SK-MEL-5 (cell line): Measurements from ENCODE around the gene CDHR2. TPM values are rescaled to one million over a fixed set of nuclear protein-coding genes. Genes with fewer than 3 reads are reported as not detected.

Source experiments
- DNase-seq: peaks from one replicate; pipeline ENCODE4 v3.0.0-alpha.2; 2016; ENCODE audit warnings: low read depth, low spot score
- in situ Hi-C: cut with HindIII; loops from 2 replicates; pipeline ENCODE4 v1.10.0; 2016; ENCODE audit warnings: low sequenced_read_pairs, high pct_unique_total_duplicates, low pct_unique_long_range_greater_than_20kb
- total RNA-seq: library from RNA; depleted of rRNA; stranded (reverse); fragments of >200 nt; shearing (Covaris generic); gene quantifications from 2 replicates; pipeline ENCODE4 v1.2.3, GENCODE V29; 2014

The CDHR2 gene
- total RNA-seq, 1 experiment from 2014 or later = not detected

DNA sequence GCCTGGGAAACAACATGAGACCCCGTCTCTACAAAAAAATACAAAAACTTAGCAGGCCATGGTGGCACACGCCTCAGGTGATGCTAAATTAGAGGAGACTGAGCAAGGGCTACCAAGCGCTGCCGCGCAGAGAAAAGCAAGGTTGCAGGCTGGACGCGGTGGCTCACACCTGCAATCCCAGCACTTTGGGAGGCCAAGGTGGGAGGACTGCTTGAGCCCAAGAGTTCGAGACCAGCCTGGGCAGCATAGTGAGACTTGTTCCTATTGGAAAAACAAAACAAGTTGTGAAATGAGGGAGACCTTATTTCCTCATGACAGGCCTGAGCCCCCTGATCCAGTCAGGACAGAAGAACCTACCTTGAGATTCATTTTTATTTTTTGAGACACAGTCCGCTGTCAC, 23.5 kb upstream of the CDHR2 start:
- in situ Hi-C loops = no loop called here
- DNase-seq = no peak

DNA sequence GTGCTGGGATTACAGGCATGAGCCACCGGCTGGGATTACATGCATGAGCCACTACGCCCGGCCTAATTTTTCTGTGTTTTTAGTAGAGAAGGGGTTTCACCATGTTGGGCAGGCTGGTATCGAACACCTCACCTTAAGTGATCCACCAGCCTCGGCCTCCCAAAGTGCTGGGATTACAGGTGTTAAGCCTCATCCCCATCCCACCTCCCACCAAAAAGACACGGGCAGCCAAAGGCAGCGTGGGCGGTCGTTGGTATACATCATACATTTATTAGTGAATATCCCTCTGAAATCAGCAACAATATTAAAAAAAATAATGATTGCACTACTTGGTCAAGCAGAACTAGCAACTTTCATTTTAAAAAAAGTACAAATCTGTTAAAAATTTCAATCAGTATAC, 22.7 kb upstream of the CDHR2 start:
- in situ Hi-C loops = no loop called here
- no peak for DNase-seq

DNA sequence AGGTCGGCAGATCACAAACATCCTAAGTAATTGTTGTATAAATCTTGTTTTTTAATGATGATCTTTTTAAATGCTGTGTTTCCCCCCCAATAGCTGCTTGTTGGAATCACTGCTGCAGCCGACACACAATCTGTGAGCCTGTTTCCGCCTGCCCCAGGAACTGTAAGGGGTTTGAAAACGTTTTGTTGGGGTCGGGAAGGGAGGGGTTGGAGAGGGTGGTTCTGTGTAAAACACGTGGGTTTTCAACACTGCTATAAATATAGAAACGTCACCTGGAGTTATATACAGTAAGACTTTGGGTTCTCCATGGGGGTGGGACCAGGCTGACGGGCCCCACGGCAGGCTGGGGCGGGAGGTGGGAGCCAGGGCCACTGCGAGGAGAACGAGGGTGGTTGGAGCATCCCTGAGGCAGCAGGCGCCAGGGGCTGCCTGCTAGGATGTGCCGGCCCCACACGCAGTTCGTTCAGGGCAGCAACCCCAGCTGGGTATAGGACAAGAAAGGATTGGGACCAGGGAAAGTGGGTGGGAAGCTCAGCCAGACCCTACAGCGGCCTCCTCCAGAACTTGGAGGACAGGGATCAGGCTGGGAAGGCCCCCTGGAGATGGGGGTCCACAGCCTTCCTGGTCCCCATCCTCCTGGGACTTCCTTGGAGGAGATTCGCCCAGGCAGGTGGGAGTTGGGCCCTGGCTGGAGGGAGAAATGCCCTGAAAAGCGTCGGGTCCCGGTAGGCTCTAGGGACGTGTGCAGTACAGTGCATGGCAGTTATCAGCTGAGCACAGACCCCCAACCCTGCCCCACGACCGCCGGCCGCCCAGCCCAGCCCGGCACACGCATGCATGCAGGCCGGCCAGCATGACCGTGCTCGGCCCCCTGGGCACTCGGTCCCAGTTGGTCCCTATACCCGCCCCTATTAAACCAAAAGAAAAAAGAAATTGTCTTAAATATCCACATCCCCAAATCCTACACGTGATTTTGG, 21.6 kb upstream of the CDHR2 start:
- DNase-seq = no peak
- in situ Hi-C loops = no loop called here

DNA sequence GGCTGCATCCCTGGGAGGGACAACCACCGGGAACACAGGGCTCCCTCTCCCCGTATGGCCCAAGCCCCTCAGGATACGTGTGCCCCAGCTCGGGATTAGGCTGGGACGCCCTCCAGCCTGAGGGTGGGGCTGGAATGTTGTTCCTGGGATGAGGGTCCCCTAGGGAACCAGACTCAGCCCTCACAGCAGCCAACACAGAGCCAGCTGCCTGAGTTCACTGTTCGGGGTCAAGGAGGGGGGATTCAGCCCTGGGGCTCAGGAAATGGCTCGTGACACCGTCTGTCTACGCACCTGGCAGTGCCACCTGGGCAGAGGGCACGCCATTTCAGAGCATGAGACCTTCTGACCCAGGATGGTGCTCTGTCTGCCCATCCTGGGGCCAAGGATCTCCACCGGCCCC, 20.8 kb upstream of the CDHR2 start:
- DNase-seq = no peak

DNA sequence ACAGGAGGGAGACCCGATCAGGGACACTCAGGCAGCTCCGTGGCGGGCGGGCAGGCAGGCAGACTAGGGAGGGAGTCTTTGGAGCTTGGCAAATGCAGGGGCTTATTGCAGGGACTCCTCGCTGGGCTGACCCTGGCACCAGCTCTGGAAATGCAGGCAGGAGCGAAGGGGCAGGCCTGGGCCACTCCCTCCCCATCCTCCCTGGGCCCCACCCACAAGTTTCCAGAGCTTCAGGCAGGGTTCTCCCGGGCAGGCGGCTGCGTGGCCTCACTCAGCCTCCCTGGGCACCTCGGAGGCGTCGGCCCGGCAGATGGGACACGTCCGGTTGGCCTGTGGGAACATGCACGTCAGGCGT, 20.4 kb upstream of the CDHR2 start:
- in situ Hi-C loops = no loop called here
- no peak for DNase-seq

More for the DNA sequence above, 20.8 kb upstream of the CDHR2 start:
- in situ Hi-C loops = no loop called here

DNA sequence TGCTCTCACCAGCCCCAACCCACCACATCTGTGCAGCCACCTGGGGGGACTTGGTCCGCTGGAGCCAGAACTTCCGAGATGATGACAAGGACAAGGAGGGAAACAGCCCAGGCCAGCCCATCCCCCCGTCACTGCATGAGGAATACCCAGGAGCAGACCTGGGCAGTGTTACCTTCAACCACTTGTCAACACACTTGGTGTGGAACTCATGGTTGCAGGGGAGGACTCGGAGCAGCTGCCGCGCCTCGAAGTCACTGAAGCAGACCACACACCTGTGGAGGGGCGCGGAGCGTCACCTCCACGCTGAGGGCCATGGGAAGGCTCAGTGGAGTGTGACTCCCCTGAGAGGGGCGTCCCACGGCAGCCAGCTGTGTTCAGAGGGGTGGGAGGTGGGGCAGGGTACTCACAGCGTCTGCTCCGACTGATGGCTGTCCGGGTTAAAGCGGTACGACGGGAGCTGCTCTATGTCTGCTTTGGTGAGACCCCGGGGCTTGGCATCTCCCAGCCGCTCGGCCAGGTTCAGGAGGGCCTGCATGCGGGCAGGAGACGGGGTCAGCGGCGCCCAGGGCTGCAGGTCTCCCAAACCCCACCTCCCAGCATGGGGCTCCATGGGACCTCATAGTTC, 19.9 kb upstream of the CDHR2 start:
- DNase-seq = no peak
- in situ Hi-C loops = no loop called here

DNA sequence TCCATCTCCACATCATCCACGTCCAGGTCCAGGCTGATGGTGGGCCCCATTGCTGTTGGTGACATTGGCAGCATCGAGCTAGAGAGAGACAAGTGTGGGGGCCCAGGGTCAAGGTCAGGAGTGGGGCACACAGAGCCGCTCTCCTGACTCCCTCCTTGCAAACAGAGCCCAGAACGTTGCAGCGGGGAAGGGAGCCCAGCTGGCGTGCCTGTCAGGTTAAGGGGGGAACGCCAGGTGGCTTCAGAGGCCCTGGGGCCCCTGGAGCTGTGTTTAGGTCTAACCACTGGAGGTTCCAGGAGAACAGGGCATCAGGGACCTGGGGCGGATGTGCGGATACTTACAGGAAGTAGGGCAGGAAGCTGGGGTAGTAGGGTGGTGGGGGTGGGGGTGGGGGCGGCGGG, 19.4 kb upstream of the CDHR2 start:
- no peak for DNase-seq
- in situ Hi-C loops = no loop called here

DNA sequence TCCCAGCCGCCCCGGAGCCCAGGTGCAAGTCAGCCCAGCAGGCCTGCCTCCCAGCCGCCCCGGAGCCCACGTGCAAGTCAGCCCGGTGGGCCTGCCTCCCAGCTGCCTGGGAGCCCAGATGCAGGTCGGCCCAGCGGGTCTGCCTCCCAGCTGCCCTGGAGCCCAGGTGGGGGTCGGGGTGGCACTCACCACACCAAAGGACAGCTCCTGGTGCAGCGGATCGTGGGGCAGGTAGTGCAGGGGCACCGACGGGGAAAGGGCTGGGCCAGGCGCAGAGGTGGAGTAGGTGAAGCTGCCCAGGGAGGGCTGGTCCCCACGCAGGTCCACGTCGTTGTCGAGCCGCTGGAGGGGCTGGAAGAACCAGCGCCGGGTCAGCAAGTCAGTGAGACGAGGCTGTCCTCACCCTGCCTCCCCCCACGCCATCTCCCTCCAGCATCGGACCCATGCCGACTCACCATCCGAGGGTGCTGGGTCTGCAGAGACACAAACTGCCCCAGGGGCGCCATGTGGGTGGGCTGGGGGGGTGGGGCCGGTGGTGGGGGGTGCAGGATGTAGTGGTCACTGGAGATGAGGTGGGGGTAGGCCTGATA, 18.7 kb upstream of the CDHR2 start:
- in situ Hi-C loops = no loop called here
- DNase-seq = no peak

DNA sequence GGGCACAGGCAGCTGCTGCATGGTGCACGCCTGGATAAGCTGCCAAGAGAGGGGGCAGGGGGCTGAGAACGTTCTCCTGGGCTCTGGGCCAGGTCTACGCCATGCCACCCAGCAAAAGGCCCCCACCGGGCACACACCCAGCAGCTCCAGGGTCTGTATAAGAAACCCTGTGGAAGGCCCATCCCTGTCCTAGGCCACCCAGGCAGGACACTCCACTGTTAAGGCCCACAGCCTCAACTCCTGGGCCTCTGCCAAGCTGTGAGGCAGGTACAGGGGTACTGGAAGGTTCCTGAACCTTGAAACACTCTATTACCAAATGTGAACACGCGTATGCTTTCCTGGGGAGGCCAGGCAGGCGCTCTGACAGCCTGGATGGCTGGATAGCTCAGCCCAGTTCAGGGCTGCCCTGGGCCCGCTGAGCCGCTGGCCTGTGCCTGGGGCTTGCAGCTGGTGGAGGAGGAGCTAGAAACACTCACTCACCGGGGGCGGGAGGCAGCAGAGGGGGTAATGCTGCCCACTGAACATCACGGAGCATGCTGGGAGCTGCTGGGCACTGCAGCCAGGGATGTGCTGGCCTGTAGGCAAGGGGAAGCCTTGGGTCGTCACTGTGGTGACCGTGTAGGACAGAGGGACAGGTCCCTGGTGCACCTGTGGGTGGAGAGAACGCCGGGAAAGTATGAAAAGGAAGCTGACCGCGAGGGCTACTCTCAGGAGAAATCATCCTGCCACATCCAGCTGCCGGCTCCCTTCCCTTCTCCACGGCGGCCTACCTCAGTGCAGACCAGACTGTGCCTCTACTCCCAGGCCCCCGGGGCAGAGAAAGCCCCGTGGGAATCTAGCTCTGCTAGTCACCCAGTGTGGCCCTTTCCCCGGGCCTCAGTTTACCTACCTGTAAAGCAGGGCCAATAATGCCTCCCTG, 17.9 kb upstream of the CDHR2 start:
- no peak for DNase-seq
- in situ Hi-C loops = no loop called here

DNA sequence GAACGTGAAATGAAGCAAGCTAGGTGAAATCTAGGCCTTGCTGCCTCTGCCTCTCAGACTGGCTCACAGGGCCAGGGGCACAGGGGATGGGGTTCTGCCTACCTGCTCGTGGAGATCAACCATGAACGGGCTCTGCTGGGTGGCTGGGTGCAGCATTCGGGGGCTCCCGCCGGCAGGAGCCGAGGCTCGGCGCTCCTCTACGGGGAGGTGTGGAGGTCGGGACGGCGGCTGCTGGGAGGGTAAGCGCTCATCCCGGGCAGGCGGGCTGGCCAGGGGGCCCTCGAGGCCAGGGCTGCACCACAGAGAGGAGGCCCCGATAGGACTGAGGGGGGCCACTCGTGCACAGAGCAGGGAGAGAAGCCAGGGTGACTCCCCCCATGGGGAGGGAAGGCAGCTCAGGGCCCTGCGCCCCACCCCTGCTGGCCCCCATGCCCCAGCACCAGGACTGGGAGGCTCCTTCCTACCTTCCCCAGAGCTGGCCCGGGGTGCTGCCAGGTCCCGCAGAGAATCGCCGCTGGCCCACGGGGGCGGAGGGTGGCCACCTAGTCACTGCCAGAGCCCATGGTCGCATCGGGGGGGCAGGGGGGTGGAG, 17.1 kb upstream of the CDHR2 start:
- in situ Hi-C loops = no loop called here
- DNase-seq = no peak

DNA sequence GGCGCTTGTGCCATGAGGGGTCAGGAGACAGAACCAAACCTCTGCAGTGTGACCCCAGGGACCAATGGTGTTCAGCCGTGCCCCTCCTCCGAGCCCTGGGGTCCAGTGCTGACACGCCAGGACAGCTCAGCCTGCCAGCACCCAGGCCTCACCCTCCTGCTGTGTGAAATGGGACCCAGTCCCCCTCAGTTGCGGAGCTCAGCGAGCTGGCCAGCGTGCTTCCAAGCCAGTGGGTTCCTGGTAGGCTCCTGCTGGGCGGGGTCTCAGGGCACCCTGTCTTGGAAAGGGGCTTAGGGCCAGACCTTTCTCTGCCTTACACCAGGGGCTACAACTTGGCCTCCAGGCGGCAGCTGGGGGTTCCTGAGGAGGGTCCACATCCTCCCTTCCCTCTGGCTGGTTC, 16.3 kb upstream of the CDHR2 start:
- in situ Hi-C loops = no loop called here
- no peak for DNase-seq

DNA sequence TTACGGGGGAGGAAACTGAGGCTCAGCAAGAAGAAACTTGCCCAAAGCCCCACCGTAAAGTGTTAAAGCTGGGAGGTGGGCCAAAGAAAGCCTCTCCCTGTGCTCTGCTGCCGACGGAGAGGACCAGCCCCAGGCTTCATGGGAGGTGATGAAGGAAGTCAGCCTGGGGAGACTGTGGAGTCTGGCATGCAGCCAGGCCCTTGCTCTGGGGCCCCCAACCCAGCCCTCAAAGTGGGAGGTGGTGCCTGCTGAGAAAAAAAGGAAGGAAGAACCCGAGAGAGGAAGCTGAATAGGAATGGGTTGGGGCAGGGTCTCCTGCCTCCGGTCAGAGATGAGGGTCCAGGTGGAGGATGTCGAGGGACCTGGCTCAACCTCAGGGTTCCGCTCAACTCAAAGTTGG, 15.8 kb upstream of the CDHR2 start:
- no peak for DNase-seq
- in situ Hi-C loops = no loop called here

DNA sequence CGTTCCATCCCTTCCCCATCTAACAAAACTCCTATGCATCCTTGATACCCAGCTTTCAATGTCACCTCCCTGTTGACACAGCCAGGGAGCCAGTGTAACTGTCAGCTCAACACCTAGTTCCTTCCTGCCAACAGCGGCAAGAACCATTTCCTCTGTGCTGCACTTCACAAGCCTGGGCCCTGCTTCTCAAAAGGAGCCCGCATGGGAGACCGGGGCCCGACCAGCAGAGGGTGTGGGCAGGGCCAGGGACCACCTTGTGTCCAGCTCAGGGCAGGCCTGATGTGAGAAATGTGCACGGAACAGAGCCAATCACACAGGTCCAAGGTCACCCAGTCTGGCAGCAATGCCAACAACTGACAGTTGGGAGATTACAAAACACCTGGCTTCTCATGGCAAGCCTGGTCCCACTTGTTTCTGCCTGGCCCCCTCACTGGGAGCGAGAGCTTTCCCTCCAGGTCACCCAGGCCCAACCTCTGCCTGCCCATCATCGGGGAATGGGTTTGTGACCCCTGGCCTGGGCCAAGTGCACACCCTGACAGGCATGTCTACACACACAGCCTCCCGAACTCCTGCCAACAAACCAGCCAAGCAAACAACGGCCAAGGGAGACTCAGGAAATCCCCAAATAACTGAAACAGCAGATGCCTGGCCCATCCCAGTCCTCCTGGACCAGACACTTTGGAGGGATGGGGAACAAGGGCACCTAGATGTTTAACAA, 15.1 kb upstream of the CDHR2 start:
- no peak for DNase-seq
- in situ Hi-C loops = no loop called here

DNA sequence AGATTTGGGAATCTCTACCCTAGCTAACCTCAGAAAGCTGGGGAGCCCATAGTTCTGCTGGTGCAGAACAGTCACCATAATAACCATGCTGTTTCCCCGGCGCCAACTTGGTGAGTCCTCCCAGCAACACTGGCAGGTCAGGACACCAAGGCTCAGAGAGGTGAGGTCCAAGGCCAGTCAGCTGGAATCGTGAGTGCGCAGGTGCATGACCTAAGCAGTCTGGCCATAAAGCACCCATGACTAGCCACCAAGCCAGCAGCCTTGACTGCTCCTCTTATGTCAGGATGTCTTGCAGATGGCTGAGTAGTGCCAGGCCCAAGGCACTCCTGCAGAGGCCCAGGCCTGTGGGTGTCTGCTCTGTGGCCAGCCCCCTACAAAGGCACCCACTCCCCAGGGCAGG, 14.5 kb upstream of the CDHR2 start:
- no peak for DNase-seq
- in situ Hi-C loops = no loop called here

DNA sequence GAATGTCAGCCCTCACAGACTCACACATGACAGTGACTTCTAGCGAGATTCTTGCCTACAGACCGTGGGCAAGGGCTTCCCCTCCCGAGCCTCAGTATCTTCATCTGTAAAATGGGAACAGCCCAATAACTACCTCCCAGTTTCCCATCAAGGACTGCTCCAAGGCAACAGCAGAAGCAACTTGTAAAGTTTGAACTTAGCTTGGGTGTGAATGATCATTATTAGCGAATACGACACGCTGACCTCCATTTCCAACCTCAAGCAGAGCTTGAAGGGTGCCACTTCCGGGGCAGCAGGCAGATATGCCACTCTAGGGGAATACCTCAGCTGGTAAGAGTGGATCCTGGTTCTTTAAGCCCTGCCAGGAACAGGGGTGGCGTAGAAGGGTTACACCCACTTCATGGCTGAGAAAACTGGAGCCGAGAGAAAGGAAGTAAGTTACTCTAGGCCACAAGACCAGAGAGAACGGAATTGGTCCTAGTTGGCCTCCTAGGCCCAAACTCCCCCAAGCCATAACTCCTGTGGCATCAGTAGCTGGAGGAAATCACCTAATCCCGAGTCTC, 14.0 kb upstream of the CDHR2 start:
- no peak for DNase-seq
- in situ Hi-C loops = no loop called here

DNA sequence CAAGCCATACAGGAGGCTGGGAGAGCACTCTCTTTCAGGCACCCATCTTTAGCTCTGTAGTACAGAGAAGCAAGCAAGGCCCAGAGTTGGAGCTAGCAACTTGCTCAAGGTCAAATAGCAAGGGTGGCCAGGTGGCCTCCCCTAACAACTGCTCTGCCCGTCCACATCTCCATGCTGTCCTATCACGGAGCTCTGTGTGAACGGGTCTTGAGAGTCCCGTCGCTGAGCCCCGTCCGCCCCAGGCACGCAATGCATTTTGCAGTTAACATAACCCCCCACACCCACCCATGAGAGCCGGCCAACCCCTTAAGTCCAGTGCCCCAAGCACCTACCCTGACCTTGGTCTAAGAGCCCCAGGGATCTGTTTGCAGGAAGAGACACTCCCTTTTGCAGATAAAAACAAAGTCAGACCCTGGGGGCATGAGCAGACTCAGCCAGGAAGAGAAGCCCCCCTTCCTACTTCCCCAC, 13.4 kb upstream of the CDHR2 start:
- peak; percentile 13 for DNase-seq
- in situ Hi-C loops = no loop called here
